Motor neuron (in vitro differentiated cells): ENCODE results near the gene RAX. TPM values are rescaled to one million over a fixed set of nuclear protein-coding genes. Genes with fewer than 3 reads are reported as not detected.
A peak's percentile ranks its signal among the peaks of the same experiment; 100 is the strongest.

Experiments used
- ATAC-seq, 8 experiments: fragments of 200-7000 bp; cut with Tn5 transposase; replicated peaks in 6 of 8; 2 replicates each; pipeline ENCODE4 v1.8.0; 2021; ENCODE audit warnings: mild to moderate bottlenecking in 8 of 8, moderate library complexity in 8 of 8
- H3K27ac ChIP-seq, 2 donors: fragments of 250-450 bp; sonication (Bioruptor Pico); 2 replicates each; pipeline ENCODE4 v1.9.0; 2021; ENCODE audit warnings: antibody characterized with exemption in 2 of 2, mild to moderate bottlenecking in 2 of 2, moderate library complexity in 1 of 2
- H3K4me1 ChIP-seq, 2 donors: fragments of 250-450 bp; sonication (Bioruptor Pico); replicated peaks in 1 of 2; 2 replicates each; pipeline ENCODE4 v1.6.1; 2021; ENCODE audit warnings: antibody characterized with exemption in 2 of 2, mild to moderate bottlenecking in 2 of 2, moderate library complexity in 1 of 2
- H3K4me3 ChIP-seq, 5 donors: fragments of 250-450 bp; sonication (Bioruptor Pico); 2 replicates each; pipeline ENCODE4 v1.9.0; 2021; ENCODE audit warnings: antibody characterized with exemption in 5 of 5, mild to moderate bottlenecking in 5 of 5, moderate library complexity in 4 of 5
- WGBS, 10 experiments: fragments of 450-650 bp; shearing (Covaris generic); methylation state at CpG; one replicate each; pipeline ENCODE4 v1.0.0; 2022; 5-methylcytosine and 5-hydroxymethylcytosine counted together
- in situ Hi-C, 9 experiments: fragments of 400-800 bp; cut with MboI; loops; one replicate each; pipeline ENCODE4 v1.15.0; 2021; ENCODE audit warnings: low sequenced_read_pairs in 9 of 9, low pct_unique_long_range_greater_than_20kb in 2 of 9; ENCODE audit not compliant: unreplicated experiment in 9 of 9
- total RNA-seq, 8 experiments: library from RNA; unstranded; fragments of 300-600 nt; gene quantifications; 2 replicates each; pipeline versions ENCODE4 v1.2.3 to v1.2.4, GENCODE V29; 2022

RAX gene
- total RNA-seq, 8 experiments from 2014 or later = 0.04 to 2.0 (median 0.36) TPM; not detected in 2

DNA sequence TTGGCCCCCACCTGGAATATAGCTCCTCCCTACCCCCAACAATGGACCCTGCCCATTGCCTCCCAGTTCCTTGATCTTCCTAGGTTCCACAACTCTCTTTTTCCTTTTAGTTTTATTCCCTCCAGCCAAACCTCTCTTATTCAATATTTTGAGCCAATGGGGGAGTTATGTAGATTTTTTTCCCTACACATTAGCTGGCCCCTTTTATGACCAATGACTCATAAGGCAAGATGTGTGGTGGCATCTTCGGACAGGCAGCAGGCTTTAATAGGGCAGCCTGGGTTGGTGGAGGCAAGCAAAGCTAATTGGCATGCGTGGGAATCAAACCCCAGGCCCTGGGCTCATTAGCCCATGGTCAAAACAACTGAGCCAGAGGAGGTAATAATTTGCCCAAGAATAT is 44.1 kb downstream of the RAX start:
- ATAC-seq = no peak
- no peaks in the 10 kb centered on the region for H3K4me1 ChIP-seq
- in situ Hi-C loops = no loop called here
- no peak overlapping the region for H3K27ac ChIP-seq
- H3K4me3 ChIP-seq = no peak overlapping the region
- WGBS, 10 experiments = 43 to 90% (median 82%) methylated on average over 1 to 2 of the region's 2 CpGs; no CpG with 5 or more reads in 5 of the 10 experiments

GRCh38 chr18:59228351-59228750 is 44.9 kb downstream of the RAX start:
- in situ Hi-C loops = no loop called here
- Histone ChIP-seq H3K4me3 (no peak overlapping the region), H3K4me1 (no peaks in the 10 kb centered on the region), H3K27ac (no peak overlapping the region)
- no peak for ATAC-seq
- 0 to 71% (median 40%) methylated on average over 1 of the region's 1 CpG; no CpG with 5 or more reads in 3 of the 10 experiments for WGBS, 10 experiments

GRCh38 chr18:59222341-59222740 is 50.9 kb downstream of the RAX start:
- Histone ChIP-seq H3K27ac (no peak overlapping the region), H3K4me3 (no peak overlapping the region), H3K4me1 (peaks cover 11% of the 10 kb centered on the region in 2 donors)
- in situ Hi-C loops = no loop called here
- no peak for ATAC-seq
- WGBS, 10 experiments = 64 to 100% (median 83%) methylated on average over 1 to 2 of the region's 2 CpGs; no CpG with 5 or more reads in 3 of the 10 experiments

- Histone ChIP-seq H3K4me3 (peak overlapping the region in 2 of 5 donors; percentile 23 to 28), H3K27ac (no peak overlapping the region), H3K4me1 (peaks cover 11% of the 10 kb centered on the region in 2 donors)
- in situ Hi-C loops = no loop called here
- 0 to 50% (median 10%) methylated on average over 3 to 20 of the region's 47 CpGs for WGBS, 10 experiments
- peak in 7 of 8 experiments; percentile 21 to 66 (median 38) for ATAC-seq
Measured at GRCh38 chr18:59220784-59221765, 52.2 kb downstream of the RAX start.

DNA sequence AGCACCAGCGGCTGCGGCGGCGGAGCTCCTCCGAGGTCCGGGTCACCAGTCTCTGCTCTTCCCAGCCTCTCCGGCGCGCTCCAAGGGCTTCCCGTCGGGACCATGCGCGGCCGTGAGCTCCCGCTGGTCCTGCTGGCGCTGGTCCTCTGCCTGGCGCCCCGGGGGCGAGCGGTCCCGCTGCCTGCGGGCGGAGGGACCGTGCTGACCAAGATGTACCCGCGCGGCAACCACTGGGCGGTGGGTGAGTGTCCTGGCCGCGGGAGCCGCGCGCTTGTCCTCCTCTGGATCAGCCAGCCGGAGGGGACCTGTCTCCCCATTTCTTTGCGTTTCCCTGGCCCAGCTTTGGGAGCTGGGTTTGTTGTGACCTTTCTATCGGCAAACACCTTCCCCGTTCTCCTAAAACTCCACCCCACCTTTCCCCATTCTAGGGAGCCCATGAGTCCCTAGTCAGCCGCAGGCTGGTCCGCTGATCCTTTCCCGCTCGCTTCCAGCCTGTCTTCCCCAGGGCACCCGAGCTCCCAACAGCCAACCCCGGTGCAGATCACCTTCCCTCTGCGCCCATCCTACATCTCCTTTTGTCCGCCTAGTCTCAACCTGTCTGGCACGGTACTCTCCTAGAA is 53.0 kb downstream of the RAX start:
- in situ Hi-C loops = no loop called here
- WGBS, 10 experiments = 0 to 7% (median 0%) methylated on average over 1 to 15 of the region's 46 CpGs; no CpG with 5 or more reads in 1 of the 10 experiments
- peak overlapping the region; percentile 17 to 28 (median 20) for H3K4me3 ChIP-seq
- ATAC-seq = peak in 7 of 8 experiments; percentile 16 to 67 (median 49)
- H3K4me1 ChIP-seq = peaks cover 11% of the 10 kb centered on the region in 2 donors
- no peak overlapping the region for H3K27ac ChIP-seq

- H3K4me1 ChIP-seq = peaks cover 11% of the 10 kb centered on the region in 2 donors
- peak in 4 of 8 experiments; percentile 26 to 39 (median 30) for ATAC-seq
- in situ Hi-C loops = no loop called here
- peak within 1 kb of the TSS; percentile 17 to 28 (median 20) for H3K4me3 ChIP-seq
- H3K27ac ChIP-seq = no peak within 1 kb of the TSS
- 0 to 13% (median 5%) methylated on average over 1 to 6 of the region's 29 CpGs; no CpG with 5 or more reads in 6 of the 10 experiments for WGBS, 10 experiments
Measured at GRCh38 chr18:59219672-59220163, 53.5 kb downstream of the RAX start, which contains the start of gene GRP. Gene GRP (plus strand): TSS chr18:59220158. CDS start chr18:59220266, 108 bp downstream.

DNA sequence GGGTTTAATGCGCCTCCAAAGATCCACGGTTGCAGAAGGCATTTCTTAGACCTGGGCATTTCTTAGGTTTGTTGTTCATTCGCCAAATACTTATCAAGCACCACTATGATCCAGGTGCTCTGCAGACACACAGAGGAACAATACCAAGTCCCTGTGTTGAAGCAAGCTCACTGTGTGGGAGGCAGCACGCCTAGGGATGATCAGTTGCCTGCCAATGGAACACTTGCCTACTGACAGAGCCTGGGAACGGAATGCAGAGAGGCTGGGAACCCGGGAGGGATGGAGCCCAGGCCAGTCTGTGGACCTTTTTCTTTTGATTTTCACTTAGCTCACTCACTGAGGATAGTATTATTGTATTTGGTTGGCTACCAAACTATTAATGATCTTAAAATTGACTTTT is 55.2 kb downstream of the RAX start:
- WGBS, 10 experiments = 20 to 92% (median 79%) methylated on average over 1 to 5 of the region's 6 CpGs; no CpG with 5 or more reads in 2 of the 10 experiments
- peaks cover 11% of the 10 kb centered on the region in 2 donors for H3K4me1 ChIP-seq
- no peak overlapping the region for H3K27ac ChIP-seq
- no peak for ATAC-seq
- no peak overlapping the region for H3K4me3 ChIP-seq
- in situ Hi-C loops = no loop called here

Other genes with a start within 250 kb of the RAX start
- gene SEC11C, start 133.6 kb downstream of the RAX start, total RNA-seq = 100 to 1,000 TPM in 6 of 8 experiments, 10 to 100 TPM in 2; 38.1 to 224 (median 159) TPM
- gene GRP, start 53.3 kb downstream of the RAX start, total RNA-seq = 1 to 10 TPM in 1 of 8 experiments, not detected in 7; 2.2 TPM
- under 1 TPM in 3 of 8 experiments, not detected in 5; 0.23 to 0.81 (median 0.49) TPM for gene CPLX4, start 45.2 kb upstream of the RAX start, total RNA-seq
- 100 to 1,000 TPM in 4 of 8 experiments, 10 to 100 TPM in 4; 46.4 to 154 (median 86.4) TPM for gene LMAN1, start 85.8 kb upstream of the RAX start, total RNA-seq